ENCODE measurements around the gene HS2ST1.

The HS2ST1 gene

GRCh38 chr1:87074001-87074795, 159.8 kb downstream of the HS2ST1 start:
- Histone ChIP-seq H3K27me3 (no peaks in the 10 kb centered on the region), H3K9me3 (no peaks in the 10 kb centered on the region), H3K4me1 (peaks cover 0 to 10% (median 0%) of the 10 kb centered on the region in 4 donors), H3K36me3 (no peaks in the 10 kb centered on the region), H3K27ac (no peak overlapping the region), H3K4me3 (no peak overlapping the region)
- intact Hi-C loops (cut with DNase I; ENCODE audit: low total_unique reads) = no loop called here
- DNase-seq = no peak
- TF ChIP-seq CTCF (IDR thresholded peaks at IDR 0.05) = no peak

GRCh38 chr1:87077959-87078639, 163.7 kb downstream of the HS2ST1 start:
- Histone ChIP-seq H3K27ac (no peak overlapping the region), H3K9me3 (no peaks in the 10 kb centered on the region), H3K27me3 (no peaks in the 10 kb centered on the region), H3K4me1 (peaks cover 0 to 10% (median 0%) of the 10 kb centered on the region in 4 donors), H3K36me3 (no peaks in the 10 kb centered on the region), H3K4me3 (no peak overlapping the region)
- no peak for TF ChIP-seq CTCF (IDR thresholded peaks at IDR 0.05)
- DNase-seq = no peak
- intact Hi-C loops (cut with DNase I; ENCODE audit: low total_unique reads) = no loop called here

DNA sequence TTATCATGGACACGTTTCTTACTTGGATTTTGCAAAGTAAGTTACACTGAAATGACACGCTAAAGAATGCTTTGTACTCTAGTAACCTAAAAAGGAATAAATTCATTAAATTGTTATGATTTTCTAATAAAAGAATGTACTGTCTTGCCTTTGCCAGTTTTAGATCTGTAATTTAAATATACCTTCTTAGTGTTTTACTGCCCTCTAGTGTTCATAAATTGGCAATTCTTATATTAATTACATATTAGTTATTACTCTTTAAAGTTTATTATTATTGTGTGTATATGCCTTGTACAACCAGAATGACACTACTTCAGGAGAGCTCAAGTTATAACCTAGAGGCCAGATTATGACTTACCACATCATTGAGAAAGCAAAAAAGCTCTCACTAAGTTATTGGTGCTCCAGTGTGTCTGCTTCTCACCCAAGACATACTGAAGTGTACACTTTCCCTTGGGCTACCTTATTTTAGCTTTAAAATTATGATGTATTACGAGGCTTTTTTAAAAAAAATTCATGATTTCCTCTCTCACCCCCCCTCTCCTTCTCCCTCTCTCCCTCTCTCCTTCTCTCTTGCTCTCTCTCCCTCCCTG, 169.9 kb downstream of the HS2ST1 start:
- Histone ChIP-seq H3K4me3 (no peak overlapping the region), H3K36me3 (no peaks in the 10 kb centered on the region), H3K27ac (no peak overlapping the region), H3K9me3 (no peaks in the 10 kb centered on the region), H3K4me1 (no peaks in the 10 kb centered on the region), H3K27me3 (no peaks in the 10 kb centered on the region)
- DNase-seq = no peak
- peak; percentile 36 to 67 for TF ChIP-seq CTCF (IDR thresholded peaks at IDR 0.05)
- intact Hi-C loops (cut with DNase I; ENCODE audit: low total_unique reads) = no loop called here

- intact Hi-C loops (cut with DNase I; ENCODE audit: low total_unique reads) = no loop called here
- no peak for TF ChIP-seq CTCF (IDR thresholded peaks at IDR 0.05)
- Histone ChIP-seq H3K9me3 (no peaks in the 10 kb centered on the region), H3K4me1 (no peaks in the 10 kb centered on the region), H3K4me3 (no peak overlapping the region), H3K27me3 (no peaks in the 10 kb centered on the region), H3K36me3 (no peaks in the 10 kb centered on the region), H3K27ac (no peak overlapping the region)
- no peak for DNase-seq
These were observed 171.7 kb downstream of the HS2ST1 start for GRCh38 chr1:87086120-87086519.

- Histone ChIP-seq H3K9me3 (no peaks in the 10 kb centered on the region), H3K27ac (no peak overlapping the region), H3K36me3 (no peaks in the 10 kb centered on the region), H3K4me3 (no peak overlapping the region), H3K4me1 (no peaks in the 10 kb centered on the region), H3K27me3 (no peaks in the 10 kb centered on the region)
- intact Hi-C loops (cut with DNase I; ENCODE audit: low total_unique reads) = no loop called here
- no peak for TF ChIP-seq CTCF (IDR thresholded peaks at IDR 0.05)
- DNase-seq = no peak
These were observed 174.8 kb downstream of the HS2ST1 start for GRCh38 chr1:87089070-87089736.
